ENCODE results near the gene ADCY10.
"Not testable (repeated sequence)": the region's sequence is repeated elsewhere in the genome, so short reads cannot be mapped to it uniquely, and the experiment has no call there.

Gene ADCY10

DNA sequence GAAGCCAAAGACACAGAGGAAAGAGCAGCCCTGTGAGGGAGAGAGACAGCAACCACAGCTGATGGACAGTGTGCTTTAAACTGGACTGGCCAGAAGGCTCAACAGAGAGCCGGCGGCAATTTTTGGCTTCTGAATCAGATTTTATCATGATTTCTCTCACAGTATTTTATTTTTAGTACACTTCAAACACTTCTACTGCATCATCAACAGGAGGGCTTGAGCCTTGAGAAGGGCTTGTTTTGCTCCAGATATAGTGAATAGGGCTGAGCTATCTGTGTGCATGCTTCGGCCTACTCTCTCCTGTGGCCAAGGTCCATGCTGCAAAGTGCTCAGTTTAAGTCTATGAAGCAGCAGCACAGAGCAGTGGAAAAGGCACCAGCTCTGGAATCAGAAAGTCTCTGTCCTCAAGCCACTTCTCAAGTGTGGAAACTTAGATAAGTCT lies 33.3 kb downstream of the ADCY10 start:
- no peak for DNase-seq

- no peak for DNase-seq
Measured at GRCh38 chr1:167879508-167879907, 34.4 kb downstream of the ADCY10 start.

DNA sequence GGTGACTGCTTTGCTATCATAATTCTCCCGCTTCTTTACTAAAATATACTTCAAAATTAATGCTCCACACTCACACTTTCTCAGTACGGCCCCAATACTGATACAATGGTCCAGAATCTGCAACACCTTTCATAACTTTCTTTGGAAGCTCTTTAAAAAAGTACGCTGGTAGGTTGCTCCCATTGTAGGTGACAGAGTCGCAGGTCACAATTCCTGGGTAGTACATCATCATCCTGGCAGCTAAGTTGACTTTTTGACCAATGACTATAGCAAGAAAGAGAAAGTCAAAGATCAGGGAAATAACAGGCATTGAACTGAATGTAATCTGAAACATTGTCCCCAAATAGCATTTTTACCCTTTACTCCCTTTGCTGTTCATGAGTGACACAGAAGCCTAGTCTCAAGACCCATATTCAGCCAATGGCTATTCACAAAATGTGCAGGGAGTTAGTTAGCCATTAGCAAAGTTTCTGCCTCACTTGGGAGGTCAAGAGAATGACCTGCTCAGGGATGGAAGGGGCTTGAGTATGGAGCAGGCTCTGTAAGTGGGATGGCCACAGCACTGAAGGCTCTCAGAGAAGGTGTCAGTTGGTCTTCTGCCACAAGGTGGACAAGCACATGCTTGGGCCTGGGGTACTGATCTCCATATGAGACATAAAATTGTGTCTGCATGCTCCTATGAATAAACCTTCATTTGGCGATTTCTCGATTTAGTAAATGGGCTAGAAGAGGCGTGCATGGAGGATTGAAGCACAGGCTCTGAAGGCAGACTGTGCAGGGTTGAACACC lies 35.4 kb downstream of the ADCY10 start:
- DNase-seq = no peak

- no peak for DNase-seq
Measured at GRCh38 chr1:167876597-167877175, 37.2 kb downstream of the ADCY10 start.

DNA sequence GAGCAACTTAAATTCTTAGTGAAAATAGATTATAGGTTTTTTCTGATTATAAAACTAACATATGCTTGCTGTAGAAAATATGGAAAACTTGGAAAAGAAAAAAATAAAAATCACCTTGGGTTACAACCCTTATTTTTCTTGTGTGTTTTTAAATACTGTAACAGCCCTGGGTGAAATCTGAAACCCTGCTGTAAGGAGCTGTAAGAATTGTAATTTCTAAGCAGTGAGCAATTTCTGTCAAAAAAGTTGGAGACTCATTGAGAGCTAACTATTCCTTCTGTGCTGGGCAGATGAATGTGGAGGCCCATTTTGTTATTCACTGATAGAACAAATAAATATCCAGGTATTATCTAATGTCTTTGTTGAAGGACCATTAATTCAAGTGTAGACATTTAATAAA lies 42.6 kb downstream of the ADCY10 start:
- DNase-seq = no peak

DNA sequence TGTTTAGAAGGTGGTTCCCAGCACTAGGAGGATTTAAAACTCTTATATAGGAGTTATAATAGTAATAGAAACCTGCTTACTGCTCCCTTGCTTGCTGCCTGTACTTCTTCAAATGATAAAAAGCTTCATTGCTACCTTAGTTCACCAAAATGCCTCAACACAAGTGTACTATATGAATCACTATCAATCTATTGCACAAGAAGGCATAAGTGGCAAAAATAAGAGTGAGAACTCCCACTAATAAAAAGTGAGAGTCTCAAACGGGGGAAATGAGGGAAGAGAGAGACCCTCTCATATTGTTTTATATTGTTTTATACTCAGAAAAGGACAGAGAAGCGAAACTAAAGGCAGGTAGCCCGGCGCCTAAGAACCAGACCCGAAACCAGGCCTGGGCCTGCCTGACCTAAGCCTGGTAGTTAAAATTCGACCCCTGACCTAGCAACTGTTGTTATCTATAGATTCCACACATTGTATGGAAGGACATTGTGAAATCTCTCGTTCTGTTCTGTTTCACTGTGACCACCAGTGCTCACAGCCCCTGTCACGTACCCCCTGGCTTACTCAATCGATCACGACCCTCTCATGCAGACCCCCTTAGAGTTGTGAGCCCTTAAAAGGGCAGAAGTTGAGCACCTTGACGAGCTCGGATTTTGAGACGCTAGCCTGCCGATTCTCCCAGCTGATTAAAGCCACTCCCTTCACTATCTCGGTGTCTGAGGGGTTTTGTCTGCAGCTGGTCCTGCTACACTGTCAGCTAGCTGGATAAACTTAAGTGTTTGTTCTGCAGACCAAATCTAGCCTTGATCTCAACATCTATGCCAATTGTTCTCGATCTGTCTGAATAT lies 44.6 kb downstream of the ADCY10 start:
- not testable (repeated sequence) for DNase-seq

DNA sequence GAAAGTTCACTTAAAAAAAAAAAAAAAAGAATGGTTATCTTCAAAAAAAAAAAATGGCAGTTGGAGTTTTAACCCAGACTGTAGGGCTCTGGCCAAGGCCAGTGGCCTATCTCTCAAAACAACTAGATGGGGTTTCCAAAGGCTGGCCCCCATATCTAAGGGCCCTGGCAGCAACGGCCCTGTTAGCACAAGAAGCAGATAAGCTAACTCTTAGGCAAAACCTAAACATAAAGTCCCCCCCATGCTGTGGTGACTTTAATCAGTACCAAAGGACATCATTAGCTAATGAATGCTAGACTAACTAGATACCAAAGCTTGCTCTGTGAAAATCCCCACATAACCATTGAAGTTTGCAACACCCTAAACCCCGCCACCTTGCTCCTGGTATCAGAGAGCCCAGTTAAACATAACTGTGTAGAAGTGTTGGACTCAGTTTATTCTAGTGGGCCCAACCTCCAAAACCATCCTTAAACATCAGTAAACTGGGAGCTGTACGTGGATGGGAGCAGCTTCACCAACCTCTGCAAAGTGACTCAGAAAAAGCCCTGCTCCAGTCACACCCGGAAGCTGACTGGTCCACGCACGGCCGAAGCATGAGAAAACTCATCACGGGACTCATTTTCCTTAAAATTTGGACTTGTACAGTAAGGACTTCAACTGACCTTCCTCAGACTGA lies 47.1 kb downstream of the ADCY10 start:
- not testable (repeated sequence) for DNase-seq

GRCh38 chr1:167866326-167866725 lies 47.6 kb downstream of the ADCY10 start:
- not testable (repeated sequence) for DNase-seq

DNA sequence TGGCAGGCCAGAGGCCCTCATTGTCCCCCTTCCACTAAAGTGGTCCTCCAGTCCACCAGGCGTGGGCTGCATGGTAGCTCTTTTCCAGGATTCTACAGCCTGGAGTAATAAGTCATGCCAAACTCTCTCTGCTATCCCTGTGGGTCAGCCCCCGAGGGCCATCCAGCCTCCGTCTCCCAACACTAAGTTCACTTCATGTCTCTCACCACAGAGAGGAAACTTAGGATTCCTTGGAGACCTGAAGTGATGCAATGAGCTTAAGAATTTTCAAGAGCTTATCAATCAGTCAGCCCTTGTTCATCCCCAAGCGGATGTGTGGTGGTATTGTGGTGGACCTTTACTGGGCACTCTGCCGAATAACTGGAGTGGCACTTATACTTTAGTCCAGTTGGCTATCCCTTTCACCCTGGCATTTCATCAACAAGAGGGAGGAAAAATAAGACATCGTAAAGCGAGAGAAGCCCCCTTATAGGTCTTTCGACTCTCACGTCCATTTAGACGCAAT lies 48.1 kb downstream of the ADCY10 start:
- not testable (repeated sequence) for DNase-seq

DNA sequence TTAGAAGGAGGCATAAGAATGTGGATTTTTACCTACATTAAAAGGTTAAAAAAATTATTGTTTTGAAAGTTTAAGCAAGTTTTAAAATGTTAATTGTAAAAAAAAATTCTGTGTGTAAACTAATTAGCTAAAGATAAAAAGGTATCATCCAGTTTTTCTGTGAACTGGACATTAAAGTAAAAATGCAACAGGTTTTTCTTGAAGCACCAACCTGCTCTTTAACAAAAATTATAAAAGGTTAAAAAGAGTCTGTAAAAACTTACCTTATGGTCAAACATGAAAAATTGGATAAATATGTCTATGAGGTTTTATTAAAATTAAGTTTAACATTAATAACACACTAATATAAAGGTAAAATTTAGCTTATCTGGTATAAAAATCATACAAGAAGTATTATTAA lies 48.7 kb downstream of the ADCY10 start:
- DNase-seq = not testable (repeated sequence)

GRCh38 chr1:167864392-167865032 lies 49.4 kb downstream of the ADCY10 start:
- DNase-seq = no peak

GRCh38 chr1:167863921-167864279 lies 50.0 kb downstream of the ADCY10 start:
- DNase-seq = no peak

GRCh38 chr1:167863191-167863920 lies 50.6 kb downstream of the ADCY10 start:
- DNase-seq = not testable (repeated sequence)

DNA sequence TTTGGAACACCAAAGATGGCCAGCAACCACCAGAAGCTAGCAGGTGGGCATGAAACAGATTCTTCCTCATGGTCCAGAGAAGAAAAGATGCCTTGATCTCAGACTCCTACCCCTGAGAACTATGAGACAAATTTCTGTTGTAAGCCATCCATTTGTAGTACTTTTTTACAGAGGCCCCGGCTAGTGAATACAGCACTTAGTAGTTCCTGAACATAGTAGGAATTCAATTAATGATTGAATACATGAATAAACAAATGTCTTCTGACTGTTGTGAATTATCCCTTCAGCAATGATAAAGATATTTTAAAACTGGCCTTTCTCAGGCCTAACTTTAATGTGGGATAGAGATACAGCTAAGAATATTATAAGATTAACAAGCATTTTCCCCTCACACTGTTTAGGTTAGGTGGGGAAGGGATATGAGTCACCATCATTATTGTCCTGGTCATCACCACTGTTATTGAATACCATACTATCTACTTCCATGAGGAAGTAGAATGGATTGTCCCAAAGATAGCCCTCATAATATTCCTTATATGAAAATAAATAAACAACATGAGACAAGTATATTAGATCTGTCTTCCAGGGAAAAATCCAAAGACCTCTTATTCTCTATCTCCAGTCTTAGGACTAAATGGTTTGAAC lies 51.4 kb downstream of the ADCY10 start:
- no peak for DNase-seq

DNA sequence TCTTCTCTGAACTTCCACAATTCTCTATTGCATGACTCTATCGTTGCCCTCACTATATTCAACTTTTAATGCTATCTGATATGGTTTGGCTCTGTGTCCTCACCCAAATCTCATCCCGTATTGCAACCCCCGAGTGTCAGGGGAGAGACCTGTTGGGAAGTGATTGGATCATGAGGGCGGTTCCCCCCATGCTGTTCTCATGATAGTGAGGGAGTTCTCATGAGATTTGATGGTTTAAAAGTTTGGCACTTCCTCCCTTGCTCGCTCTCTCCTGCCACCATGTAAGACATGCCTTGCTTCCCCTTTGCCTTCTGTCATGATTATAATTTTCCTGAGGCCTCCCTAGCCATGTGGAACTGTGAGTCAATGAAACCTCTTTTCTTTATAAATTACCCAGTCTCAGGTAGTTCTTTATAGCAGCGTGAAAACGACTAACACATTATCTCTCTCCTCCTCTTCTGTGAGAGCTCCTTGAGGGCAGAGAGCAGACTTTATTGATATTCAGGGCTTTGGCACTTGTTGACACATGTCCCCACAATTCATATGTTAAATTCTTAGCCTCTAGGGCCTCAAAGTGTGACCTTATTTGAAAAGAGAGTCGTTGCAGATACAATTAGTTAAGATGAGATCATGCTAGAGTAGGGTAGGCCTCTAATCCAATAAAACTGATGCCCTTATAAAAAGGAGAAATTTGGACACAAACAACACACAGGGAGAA lies 52.1 kb downstream of the ADCY10 start:
- no peak for DNase-seq

DNA sequence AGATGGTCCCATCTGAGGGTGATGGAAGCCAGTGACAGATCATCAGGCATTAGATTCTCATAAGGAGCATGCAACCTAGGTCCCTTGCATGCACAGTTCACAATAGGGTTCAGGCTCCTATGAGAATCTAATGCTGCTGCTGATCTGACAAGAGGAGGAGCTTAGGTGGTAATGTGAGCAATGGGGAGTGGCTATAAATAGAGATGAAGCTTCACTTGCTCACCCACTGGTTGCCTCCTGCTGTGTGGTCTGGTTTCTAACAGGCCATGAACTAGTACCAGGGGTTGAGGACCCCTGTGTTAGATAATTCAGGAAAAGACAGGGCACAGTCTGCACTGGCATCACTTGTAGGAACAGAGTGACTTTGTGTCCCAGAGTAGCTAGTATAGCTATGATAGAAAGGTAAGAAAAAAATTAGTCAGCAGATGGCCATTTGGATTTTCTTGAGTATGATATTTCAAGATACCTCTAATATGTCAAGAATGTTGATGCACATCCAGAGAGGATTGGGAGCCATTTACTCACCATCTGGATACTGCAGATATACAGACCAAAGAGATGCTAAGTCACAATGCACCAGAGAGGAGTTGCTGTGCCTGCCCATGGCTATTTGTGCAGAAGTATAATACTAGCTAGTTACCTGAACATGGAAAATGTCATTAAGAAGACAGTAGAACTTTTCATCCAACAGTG lies 53.6 kb downstream of the ADCY10 start:
- DNase-seq = no peak

- DNase-seq = no peak
Measured at GRCh38 chr1:167856711-167857418, 57.1 kb downstream of the ADCY10 start.

GRCh38 chr1:167854184-167854583 lies 59.8 kb downstream of the ADCY10 start:
- DNase-seq = no peak

GRCh38 chr1:167849666-167850065 lies 64.3 kb downstream of the ADCY10 start:
- DNase-seq = no peak
